ENCODE results near the gene BRD3. TPM values are rescaled to one million over a fixed set of nuclear protein-coding genes. Genes with fewer than 3 reads are reported as not detected.
A peak's percentile ranks its signal among the peaks of the same experiment; 100 is the strongest.

Gene BRD3
- total RNA-seq, 1 donor from 2014 or later, result 19.9 TPM

DNA sequence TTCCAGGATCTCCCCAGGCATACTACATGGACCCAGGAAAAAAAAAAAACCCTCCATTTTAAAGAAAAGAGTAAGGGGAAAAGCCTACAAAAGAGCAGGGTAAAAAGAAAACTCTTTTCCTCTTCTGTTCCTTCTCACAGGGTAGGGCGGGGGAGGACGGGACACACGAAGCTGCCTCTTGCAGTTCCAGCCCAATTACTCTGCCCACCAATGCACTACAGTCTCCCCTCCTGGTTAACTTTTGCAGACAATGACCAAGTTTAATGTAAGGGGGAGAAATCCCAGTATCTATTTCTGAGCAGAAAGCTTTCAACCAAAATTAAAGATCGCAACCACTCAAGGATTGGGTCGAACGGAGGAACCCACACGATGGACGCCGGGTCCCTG lies 1.3 kb downstream of the BRD3 start:
- TF ChIP-seq CTCF (conservative IDR thresholded peaks at IDR 0.05; ENCODE audit: low read depth, low read length), result no peak
- DNase-seq (ENCODE audit: low read depth), result no peak
- H3K4me3 ChIP-seq (ENCODE audit: low read depth, low read length), result peak overlapping the region; percentile 95

GRCh38 chr9:134065612-134066419 lies 2.0 kb downstream of the BRD3 start:
- no peak for DNase-seq (ENCODE audit: low read depth)
- TF ChIP-seq CTCF (conservative IDR thresholded peaks at IDR 0.05; ENCODE audit: low read depth, low read length), result no peak
- peak overlapping the region; percentile 95 for H3K4me3 ChIP-seq (ENCODE audit: low read depth, low read length)

- no peak for TF ChIP-seq CTCF (conservative IDR thresholded peaks at IDR 0.05; ENCODE audit: low read depth, low read length)
- DNase-seq (ENCODE audit: low read depth), result no peak
- H3K4me3 ChIP-seq (ENCODE audit: low read depth, low read length), result no peak overlapping the region
Measured at GRCh38 chr9:134064711-134065110, 3.1 kb downstream of the BRD3 start.

GRCh38 chr9:134063571-134064450 lies 4.0 kb downstream of the BRD3 start:
- TF ChIP-seq CTCF (conservative IDR thresholded peaks at IDR 0.05; ENCODE audit: low read depth, low read length), result no peak
- no peak overlapping the region for H3K4me3 ChIP-seq (ENCODE audit: low read depth, low read length)

DNA sequence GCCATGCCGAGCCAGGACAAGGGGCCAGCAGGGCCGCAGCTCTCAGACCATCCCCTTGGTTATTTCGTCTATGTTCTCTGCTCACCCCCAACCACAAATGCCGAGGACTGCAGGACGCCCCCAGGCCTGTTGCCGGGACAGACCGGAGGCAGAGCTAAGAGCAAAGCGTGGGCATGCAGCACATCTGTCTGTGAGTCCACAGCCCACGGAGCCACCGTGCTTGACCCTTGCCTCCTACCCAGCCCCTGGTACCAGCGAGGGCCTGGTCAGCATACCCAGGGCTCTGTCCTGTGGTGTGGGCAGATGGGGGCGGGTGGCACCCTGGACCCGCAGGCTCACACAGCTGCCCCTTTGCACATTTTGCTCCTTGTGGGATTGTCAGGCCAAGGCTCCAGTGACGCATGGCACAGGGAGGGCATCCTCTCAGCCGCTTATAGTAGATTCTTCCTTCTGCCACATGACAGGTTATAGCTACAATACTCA lies 4.7 kb downstream of the BRD3 start:
- DNase-seq (ENCODE audit: low read depth), result no peak
- no peak overlapping the region for H3K4me3 ChIP-seq (ENCODE audit: low read depth, low read length)
- no peak for TF ChIP-seq CTCF (conservative IDR thresholded peaks at IDR 0.05; ENCODE audit: low read depth, low read length)

More at GRCh38 chr9:134063571-134064450, 4.0 kb downstream of the BRD3 start:
- no peak for DNase-seq (ENCODE audit: low read depth)

GRCh38 chr9:134062461-134063087 lies 5.3 kb downstream of the BRD3 start:
- no peak for DNase-seq (ENCODE audit: low read depth)
- H3K4me3 ChIP-seq (ENCODE audit: low read depth, low read length), result no peak overlapping the region
- TF ChIP-seq CTCF (conservative IDR thresholded peaks at IDR 0.05; ENCODE audit: low read depth, low read length), result no peak

All from epithelial cell of proximal tubule (primary cell).